ENCODE measurements around the gene KCNK4.
A peak's percentile ranks its signal among the peaks of the same experiment; 100 is the strongest.

The KCNK4 gene

DNA sequence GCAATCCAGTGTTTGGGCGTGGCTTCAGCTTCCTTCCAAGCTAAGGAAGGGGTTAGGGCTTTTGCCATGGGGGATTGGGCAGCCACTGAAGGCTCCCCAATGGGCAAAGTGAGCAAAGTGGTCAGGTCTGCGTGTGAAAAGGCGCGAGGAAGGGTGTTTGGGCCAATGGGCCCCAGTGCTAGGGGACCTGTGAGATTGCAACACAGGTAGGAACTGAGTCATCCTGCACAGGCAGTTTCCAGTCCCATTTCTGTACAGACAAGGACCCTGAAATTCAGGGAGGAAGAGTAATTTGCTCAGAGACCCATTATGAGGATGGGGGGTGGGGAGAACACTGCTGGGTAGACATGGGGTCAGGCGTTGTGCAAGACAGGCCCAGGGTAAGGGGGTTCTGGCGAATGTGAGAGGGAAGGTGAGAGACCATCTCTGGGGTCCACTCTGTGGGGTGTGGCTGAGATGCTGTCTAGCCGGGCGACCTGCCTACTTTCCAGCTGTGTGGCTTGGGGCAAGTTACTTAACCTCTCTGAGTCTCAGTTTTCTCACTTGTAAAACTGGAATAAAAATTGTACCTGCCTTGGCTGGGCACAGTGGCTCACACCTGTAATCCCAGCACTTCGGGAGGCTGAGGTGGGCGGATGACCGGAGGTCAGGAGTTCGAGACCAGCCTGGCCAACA is 56.2 kb downstream of the KCNK4 start:
- Mint-ChIP-seq H3K27me3 (no peaks in the 10 kb centered on the region), H3K9me3 (no peaks in the 10 kb centered on the region), H3K4me3 (no peak overlapping the region), H3K27ac (no peak overlapping the region), H3K4me1 (peaks cover 22% of the 10 kb centered on the region)
- DNase-seq: no peak
- no peak for ATAC-seq

- ATAC-seq: no peak
- H3K27me3 Mint-ChIP-seq: no peaks in the 10 kb centered on the region
- no peak overlapping the region for H3K4me3 Mint-ChIP-seq
- no peaks in the 10 kb centered on the region for H3K9me3 Mint-ChIP-seq
- peaks cover 16% of the 10 kb centered on the region for H3K4me1 Mint-ChIP-seq
- no peak for DNase-seq
- H3K27ac Mint-ChIP-seq: peak overlapping the region in 1 of 2 donors; percentile 74
Observed at GRCh38 chr11:64348383-64349024, 57.4 kb downstream of the KCNK4 start.

DNA sequence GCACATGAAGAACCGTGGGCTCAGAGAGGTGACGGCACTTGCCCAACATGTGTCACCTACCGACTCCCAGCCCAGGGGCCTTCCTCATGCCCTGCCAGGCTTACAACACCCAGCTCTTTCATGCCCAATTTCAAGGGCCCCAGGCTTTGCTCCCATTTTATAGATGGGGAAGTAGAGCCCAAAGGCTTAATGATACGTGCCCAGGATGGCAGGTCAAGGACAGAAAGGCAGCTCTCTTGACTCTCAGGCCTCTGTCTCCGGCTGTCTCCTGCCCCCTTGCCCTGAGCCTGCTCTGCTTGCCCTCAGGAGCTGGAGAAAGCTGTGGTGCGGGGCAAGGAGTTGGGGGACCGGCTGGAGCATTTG is 57.9 kb downstream of the KCNK4 start:
- no peak for DNase-seq
- no peaks in the 10 kb centered on the region for H3K27me3 Mint-ChIP-seq
- peaks cover 16% of the 10 kb centered on the region for H3K4me1 Mint-ChIP-seq
- no peaks in the 10 kb centered on the region for H3K9me3 Mint-ChIP-seq
- no peak overlapping the region for H3K4me3 Mint-ChIP-seq
- H3K27ac Mint-ChIP-seq: peak overlapping the region; percentile 57 to 74
- no peak for ATAC-seq

GRCh38 chr11:64349404-64349803 is 58.3 kb downstream of the KCNK4 start:
- peaks cover 15% of the 10 kb centered on the region for H3K4me1 Mint-ChIP-seq
- no peak for ATAC-seq
- peak overlapping the region in 1 of 2 donors; percentile 57 for H3K27ac Mint-ChIP-seq
- H3K27me3 Mint-ChIP-seq: no peaks in the 10 kb centered on the region
- no peak overlapping the region for H3K4me3 Mint-ChIP-seq
- H3K9me3 Mint-ChIP-seq: no peaks in the 10 kb centered on the region
- no peak for DNase-seq
